Parathyroid adenoma (tissue), 2 donors: ENCODE results near the gene DNASE1L3.
"Not testable (repeated sequence)": the region's sequence is repeated elsewhere in the genome, so short reads cannot be mapped to it uniquely, and the experiment has no call there.

Experiments used
- H2AFZ ChIP-seq: fragments of 300-600 bp; sonication (generic); one replicate; pipeline ENCODE4 v1.7.0; 2017; ENCODE audit warnings: antibody characterized with exemption, mild to moderate bottlenecking
- H3K27ac ChIP-seq: fragments of 300-600 bp; sonication (generic); one replicate; pipeline ENCODE4 v1.7.0; 2017
- H3K27me3 ChIP-seq: fragments of 300-600 bp; sonication (generic); one replicate; pipeline ENCODE4 v1.7.0; 2017; ENCODE audit warnings: low read length; ENCODE audit not compliant: control insufficient read depth, insufficient read depth
- H3K36me3 ChIP-seq: fragments of 300-600 bp; sonication (generic); one replicate; pipeline ENCODE4 v1.7.0; 2017; ENCODE audit warnings: low read length; ENCODE audit not compliant: control insufficient read depth, insufficient read depth
- H3K4me1 ChIP-seq: fragments of 300-600 bp; sonication (generic); one replicate; pipeline ENCODE4 v1.7.0; 2017; ENCODE audit warnings: control low read depth
- H3K4me2 ChIP-seq: fragments of 300-600 bp; sonication (generic); one replicate; pipeline ENCODE4 v1.7.0; 2017; ENCODE audit warnings: low read length
- H3K4me3 ChIP-seq: fragments of 300-600 bp; sonication (generic); one replicate; pipeline ENCODE4 v1.7.0; 2017; ENCODE audit warnings: low read depth, low read length
- H3K79me2 ChIP-seq: fragments of 300-600 bp; sonication (generic); one replicate; pipeline ENCODE4 v1.7.0; 2017; ENCODE audit warnings: control low read depth
- H3K9ac ChIP-seq: fragments of 300-600 bp; sonication (generic); one replicate; pipeline ENCODE4 v1.7.0; 2017; ENCODE audit warnings: mild to moderate bottlenecking
- H3K9me3 ChIP-seq: fragments of 300-600 bp; sonication (generic); one replicate; pipeline ENCODE4 v1.7.0; 2017; ENCODE audit warnings: low read length; ENCODE audit not compliant: control insufficient read depth
- TF ChIP-seq, protein P1 (sequence below): fragments of 300-600 bp; sonication (generic); IDR thresholded peaks from one replicate; pipeline ENCODE4 v1.7.0; 2017; ENCODE audit warnings: antibody characterized with exemption, mild to moderate bottlenecking
- donor health status: primary hyperparathyroidism.

The DNASE1L3 gene

DNA sequence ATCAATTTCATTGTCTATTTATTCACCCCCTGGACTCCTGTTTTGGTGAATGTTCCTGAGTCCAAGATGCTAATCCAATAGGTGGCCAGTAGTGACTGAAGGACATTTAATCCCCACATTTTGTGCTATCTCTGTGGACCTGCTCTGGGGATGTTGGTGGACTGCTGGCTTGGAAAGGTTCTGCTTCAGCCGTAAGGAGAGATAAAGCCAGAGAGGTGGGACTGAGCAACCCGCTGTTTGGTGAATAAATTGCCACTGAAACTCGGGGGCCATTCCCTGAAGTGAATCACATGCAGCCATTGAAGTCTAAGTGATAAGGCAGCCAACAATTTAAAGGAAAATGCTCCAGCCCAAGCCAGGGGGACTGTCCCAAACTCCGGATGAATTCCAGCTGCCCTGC is 25.2 kb upstream of the DNASE1L3 start:
- H3K9me3 ChIP-seq, result no peaks in the 10 kb centered on the region
- H3K9ac ChIP-seq, result no peak overlapping the region
- H2AFZ ChIP-seq, result no peak overlapping the region
- no peaks in the 10 kb centered on the region for H3K79me2 ChIP-seq
- H3K27ac ChIP-seq, result no peak overlapping the region
- H3K36me3 ChIP-seq, result no peaks in the 10 kb centered on the region
- no peak overlapping the region for H3K4me3 ChIP-seq
- peaks cover 4% of the 10 kb centered on the region for H3K4me1 ChIP-seq
- no peaks in the 10 kb centered on the region for H3K27me3 ChIP-seq
- no peak overlapping the region for H3K4me2 ChIP-seq
- TF ChIP-seq, protein P1, sequence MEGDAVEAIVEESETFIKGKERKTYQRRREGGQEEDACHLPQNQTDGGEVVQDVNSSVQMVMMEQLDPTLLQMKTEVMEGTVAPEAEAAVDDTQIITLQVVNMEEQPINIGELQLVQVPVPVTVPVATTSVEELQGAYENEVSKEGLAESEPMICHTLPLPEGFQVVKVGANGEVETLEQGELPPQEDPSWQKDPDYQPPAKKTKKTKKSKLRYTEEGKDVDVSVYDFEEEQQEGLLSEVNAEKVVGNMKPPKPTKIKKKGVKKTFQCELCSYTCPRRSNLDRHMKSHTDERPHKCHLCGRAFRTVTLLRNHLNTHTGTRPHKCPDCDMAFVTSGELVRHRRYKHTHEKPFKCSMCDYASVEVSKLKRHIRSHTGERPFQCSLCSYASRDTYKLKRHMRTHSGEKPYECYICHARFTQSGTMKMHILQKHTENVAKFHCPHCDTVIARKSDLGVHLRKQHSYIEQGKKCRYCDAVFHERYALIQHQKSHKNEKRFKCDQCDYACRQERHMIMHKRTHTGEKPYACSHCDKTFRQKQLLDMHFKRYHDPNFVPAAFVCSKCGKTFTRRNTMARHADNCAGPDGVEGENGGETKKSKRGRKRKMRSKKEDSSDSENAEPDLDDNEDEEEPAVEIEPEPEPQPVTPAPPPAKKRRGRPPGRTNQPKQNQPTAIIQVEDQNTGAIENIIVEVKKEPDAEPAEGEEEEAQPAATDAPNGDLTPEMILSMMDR, result no peak

DNA sequence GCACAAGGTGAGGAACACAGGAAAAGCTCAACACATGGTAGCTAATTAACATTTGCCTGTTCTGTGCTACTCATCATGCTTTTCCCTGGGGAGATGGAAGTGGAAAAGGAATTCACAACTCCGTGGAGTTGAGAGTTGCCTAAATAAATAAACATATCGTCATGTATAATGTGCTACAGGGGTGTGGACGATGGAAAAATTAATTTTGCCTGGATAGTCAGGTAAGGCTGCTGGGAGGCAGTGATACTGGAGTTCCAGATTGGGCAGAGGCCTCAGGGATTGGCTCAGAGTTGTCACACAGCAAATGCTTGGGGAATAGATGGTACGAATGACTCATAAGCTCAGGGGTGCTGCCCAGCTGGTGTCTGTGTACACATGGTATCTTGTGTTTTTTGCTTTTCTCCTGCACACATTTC is 23.8 kb upstream of the DNASE1L3 start:
- Histone ChIP-seq H3K4me1 (peaks cover 4% of the 10 kb centered on the region), H3K9me3 (no peaks in the 10 kb centered on the region)

GRCh38 chr3:58231666-58232065 is 20.9 kb upstream of the DNASE1L3 start:
- no peaks in the 10 kb centered on the region for H3K79me2 ChIP-seq
- no peak overlapping the region for H3K9ac ChIP-seq
- H3K27me3 ChIP-seq, result no peaks in the 10 kb centered on the region
- TF ChIP-seq, protein P1, result no peak
- H3K27ac ChIP-seq, result no peak overlapping the region
- H3K4me2 ChIP-seq, result no peak overlapping the region
- no peaks in the 10 kb centered on the region for H3K4me1 ChIP-seq
- H2AFZ ChIP-seq, result no peak overlapping the region
- no peaks in the 10 kb centered on the region for H3K9me3 ChIP-seq
- H3K36me3 ChIP-seq, result no peaks in the 10 kb centered on the region
- no peak overlapping the region for H3K4me3 ChIP-seq

More for the DNA sequence above, 23.8 kb upstream of the DNASE1L3 start:
- Histone ChIP-seq H3K36me3 (no peaks in the 10 kb centered on the region), H3K9ac (no peak overlapping the region), H3K4me2 (no peak overlapping the region), H3K79me2 (no peaks in the 10 kb centered on the region), H3K27ac (no peak overlapping the region), H3K27me3 (no peaks in the 10 kb centered on the region), H3K4me3 (no peak overlapping the region), H2AFZ (no peak overlapping the region)
- TF ChIP-seq, protein P1, result no peak

DNA sequence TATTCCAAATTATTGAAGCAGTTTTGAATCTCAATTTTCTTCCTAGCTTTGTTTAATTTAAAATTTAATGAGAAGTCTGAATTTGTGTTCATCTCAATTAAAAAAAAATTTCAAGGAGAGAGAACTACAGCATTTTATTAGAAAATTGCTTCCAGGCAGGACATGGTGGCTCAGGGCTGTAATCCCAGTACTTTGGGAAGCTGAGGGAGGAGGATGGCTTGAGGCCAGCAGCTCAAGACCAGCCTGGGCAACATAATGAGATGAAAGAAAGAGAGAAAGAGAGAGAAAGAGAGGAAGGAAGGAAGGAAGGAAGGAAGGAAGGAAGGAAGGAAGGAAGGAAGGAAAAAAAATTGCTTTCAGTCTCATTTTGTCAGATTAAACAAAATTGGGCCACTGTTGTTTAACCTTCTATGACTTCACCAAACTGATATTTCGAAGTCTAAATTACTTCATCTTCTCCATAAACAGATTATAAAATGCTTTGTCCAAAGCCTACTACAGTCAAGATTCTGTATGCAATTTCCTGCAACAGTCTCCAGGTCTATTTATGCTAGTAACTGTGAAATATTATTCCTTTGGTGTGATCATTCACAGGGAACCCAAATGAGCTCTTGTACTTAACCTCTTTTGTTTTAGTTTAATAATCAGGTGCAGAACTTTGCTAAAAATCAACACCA is 20.2 kb upstream of the DNASE1L3 start:
- Histone ChIP-seq H3K9me3 (no peaks in the 10 kb centered on the region), H3K4me1 (no peaks in the 10 kb centered on the region), H3K4me2 (no peak overlapping the region), H3K9ac (no peak overlapping the region), H3K4me3 (no peak overlapping the region), H3K79me2 (no peaks in the 10 kb centered on the region), H3K36me3 (no peaks in the 10 kb centered on the region), H3K27ac (no peak overlapping the region), H3K27me3 (no peaks in the 10 kb centered on the region), H2AFZ (no peak overlapping the region)
- TF ChIP-seq, protein P1, result no peak

- H3K79me2 ChIP-seq, H3K9me3 ChIP-seq: not testable (repeated sequence)
These were observed 17.2 kb upstream of the DNASE1L3 start for GRCh38 chr3:58227933-58228332.

More at GRCh38 chr3:58227933-58228332, 17.2 kb upstream of the DNASE1L3 start:
- not testable (repeated sequence) for H3K27me3 ChIP-seq, H3K4me3 ChIP-seq, H3K4me1 ChIP-seq, H3K9ac ChIP-seq, H2AFZ ChIP-seq, H3K4me2 ChIP-seq, H3K36me3 ChIP-seq, H3K27ac ChIP-seq
